Measurements from ENCODE around the gene SPSB3.

GRCh38 chr16:1830213-1830612 is 47.8 kb upstream of the SPSB3 start:
- TF ChIP-seq GLIS3 (CRISPR knock-in tag; IDR thresholded peaks at IDR 0.05) (no peak), ZNF8 (CRISPR knock-in tag; IDR thresholded peaks at IDR 0.05) (no peak), ESRRG (CRISPR knock-in tag; IDR thresholded peaks at IDR 0.05) (no peak), PPARA (CRISPR knock-in tag; IDR thresholded peaks at IDR 0.05; ENCODE audit: borderline replicate concordance) (no peak), ZNF565 (CRISPR knock-in tag; conservative IDR thresholded peaks at IDR 0.05; ENCODE audit: low read depth) (no peak), ZFP30 (CRISPR knock-in tag; IDR thresholded peaks at IDR 0.05) (no peak), TSHZ2 (CRISPR knock-in tag; IDR thresholded peaks at IDR 0.05) (no peak)
- TF ChIP-seq, protein P1, sequence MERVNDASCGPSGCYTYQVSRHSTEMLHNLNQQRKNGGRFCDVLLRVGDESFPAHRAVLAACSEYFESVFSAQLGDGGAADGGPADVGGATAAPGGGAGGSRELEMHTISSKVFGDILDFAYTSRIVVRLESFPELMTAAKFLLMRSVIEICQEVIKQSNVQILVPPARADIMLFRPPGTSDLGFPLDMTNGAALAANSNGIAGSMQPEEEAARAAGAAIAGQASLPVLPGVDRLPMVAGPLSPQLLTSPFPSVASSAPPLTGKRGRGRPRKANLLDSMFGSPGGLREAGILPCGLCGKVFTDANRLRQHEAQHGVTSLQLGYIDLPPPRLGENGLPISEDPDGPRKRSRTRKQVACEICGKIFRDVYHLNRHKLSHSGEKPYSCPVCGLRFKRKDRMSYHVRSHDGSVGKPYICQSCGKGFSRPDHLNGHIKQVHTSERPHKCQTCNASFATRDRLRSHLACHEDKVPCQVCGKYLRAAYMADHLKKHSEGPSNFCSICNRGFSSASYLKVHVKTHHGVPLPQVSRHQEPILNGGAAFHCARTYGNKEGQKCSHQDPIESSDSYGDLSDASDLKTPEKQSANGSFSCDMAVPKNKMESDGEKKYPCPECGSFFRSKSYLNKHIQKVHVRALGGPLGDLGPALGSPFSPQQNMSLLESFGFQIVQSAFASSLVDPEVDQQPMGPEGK (CRISPR knock-in tag; IDR thresholded peaks at IDR 0.05; ENCODE audit: borderline replicate concordance) = no peak
- TF ChIP-seq, protein P2, sequence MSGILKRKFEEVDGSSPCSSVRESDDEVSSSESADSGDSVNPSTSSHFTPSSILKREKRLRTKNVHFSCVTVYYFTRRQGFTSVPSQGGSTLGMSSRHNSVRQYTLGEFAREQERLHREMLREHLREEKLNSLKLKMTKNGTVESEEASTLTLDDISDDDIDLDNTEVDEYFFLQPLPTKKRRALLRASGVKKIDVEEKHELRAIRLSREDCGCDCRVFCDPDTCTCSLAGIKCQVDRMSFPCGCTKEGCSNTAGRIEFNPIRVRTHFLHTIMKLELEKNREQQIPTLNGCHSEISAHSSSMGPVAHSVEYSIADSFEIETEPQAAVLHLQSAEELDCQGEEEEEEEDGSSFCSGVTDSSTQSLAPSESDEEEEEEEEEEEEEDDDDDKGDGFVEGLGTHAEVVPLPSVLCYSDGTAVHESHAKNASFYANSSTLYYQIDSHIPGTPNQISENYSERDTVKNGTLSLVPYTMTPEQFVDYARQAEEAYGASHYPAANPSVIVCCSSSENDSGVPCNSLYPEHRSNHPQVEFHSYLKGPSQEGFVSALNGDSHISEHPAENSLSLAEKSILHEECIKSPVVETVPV (CRISPR knock-in tag; IDR thresholded peaks at IDR 0.05) = no peak
- TF ChIP-seq, protein P3, sequence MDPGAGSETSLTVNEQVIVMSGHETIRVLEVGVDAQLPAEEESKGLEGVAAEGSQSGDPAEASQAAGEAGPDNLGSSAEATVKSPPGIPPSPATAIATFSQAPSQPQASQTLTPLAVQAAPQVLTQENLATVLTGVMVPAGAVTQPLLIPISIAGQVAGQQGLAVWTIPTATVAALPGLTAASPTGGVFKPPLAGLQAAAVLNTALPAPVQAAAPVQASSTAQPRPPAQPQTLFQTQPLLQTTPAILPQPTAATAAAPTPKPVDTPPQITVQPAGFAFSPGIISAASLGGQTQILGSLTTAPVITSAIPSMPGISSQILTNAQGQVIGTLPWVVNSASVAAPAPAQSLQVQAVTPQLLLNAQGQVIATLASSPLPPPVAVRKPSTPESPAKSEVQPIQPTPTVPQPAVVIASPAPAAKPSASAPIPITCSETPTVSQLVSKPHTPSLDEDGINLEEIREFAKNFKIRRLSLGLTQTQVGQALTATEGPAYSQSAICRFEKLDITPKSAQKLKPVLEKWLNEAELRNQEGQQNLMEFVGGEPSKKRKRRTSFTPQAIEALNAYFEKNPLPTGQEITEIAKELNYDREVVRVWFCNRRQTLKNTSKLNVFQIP (CRISPR knock-in tag; IDR thresholded peaks at IDR 0.05; ENCODE audit: borderline replicate concordance, low read depth) = no peak

All from SK-N-SH treated with all-trans-retinoic acid at 6 μM for 48 hours (cell line).